ENCODE data around the gene CDKL2. TPM values are rescaled to one million over a fixed set of nuclear protein-coding genes. Genes with fewer than 3 reads are reported as not detected.

CDKL2 gene
- total RNA-seq (1 to 10 TPM in 3 of 4 donors, under 1 TPM in 1; 0.64 to 1.5 (median 1.2) TPM), polyA plus RNA-seq (0.43 TPM)
- long read RNA-seq, donor 1, partial matches to known transcripts: 2 of 2 reads
- long read RNA-seq, donor 1, other reads (novel, unspliced or antisense): 0 of 2 reads
- long read RNA-seq, donor 2: 0 reads
- long read RNA-seq, donor 3: 0 reads
- long read RNA-seq, donor 4, partial matches to known transcripts: 0 of 1 reads
- long read RNA-seq, donor 4, other reads (novel, unspliced or antisense): 1 of 1 reads

GRCh38 chr4:75630174-75630936, at the start of gene CDKL2:
TSS of gene CDKL2 (minus strand) at chr4:75630528. CDS start at chr4:75625988, 4,540 bp downstream.
- peak; percentile 88 to 94 (median 93) for DNase-seq
- Histone ChIP-seq H3K9me3 (ENCODE audit: control insufficient read depth, low read length) (no peaks in the 10 kb centered on the region), H3K4me3 (ENCODE audit: low read length) (peak within 1 kb of the TSS; percentile 33), H3K4me1 (ENCODE audit: control insufficient read depth, insufficient read depth, low read length) (peaks cover 4% of the 10 kb centered on the region), H3K27me3 (ENCODE audit: control insufficient read depth, insufficient read depth) (no peaks in the 10 kb centered on the region), H3K27ac (ENCODE audit: low read length) (no peak within 1 kb of the TSS)
- intact Hi-C loops (cut with DNase I): no loop called here
- ATAC-seq: peak; percentile 96 to 97
- 2% methylated on average over 57 of the region's 57 CpGs for WGBS

GRCh38 chr4:75678965-75679364, 48.6 kb upstream of the CDKL2 start:
- Histone ChIP-seq H3K27ac (ENCODE audit: low read length) (no peak overlapping the region), H3K9me3 (ENCODE audit: control insufficient read depth, low read length) (no peaks in the 10 kb centered on the region), H3K4me3 (ENCODE audit: low read length) (no peak overlapping the region), H3K4me1 (ENCODE audit: control insufficient read depth, insufficient read depth, low read length) (no peaks in the 10 kb centered on the region), H3K27me3 (ENCODE audit: control insufficient read depth, insufficient read depth) (no peaks in the 10 kb centered on the region)
- DNase-seq: no peak
- intact Hi-C loops (cut with DNase I): loop anchor here in 2 of 4 donors (10.0 kb wide), 1 partner anchor 46 kb away; the partner anchor contains the start of gene USO1 (in 2 of the 2)
- no peak for ATAC-seq

GRCh38 chr4:75678473-75678872, 48.1 kb upstream of the CDKL2 start:
- intact Hi-C loops (cut with DNase I): loop anchor here in 2 of 4 donors (10.0 kb wide), 1 partner anchor 46 kb away; the partner anchor contains the start of gene USO1 (in 2 of the 2)
- DNase-seq (no peak), ATAC-seq (no peak)
- no peaks in the 10 kb centered on the region for H3K4me1 ChIP-seq (ENCODE audit: control insufficient read depth, insufficient read depth, low read length)
- no peak overlapping the region for H3K27ac ChIP-seq (ENCODE audit: low read length)
- H3K9me3 ChIP-seq (ENCODE audit: control insufficient read depth, low read length): no peaks in the 10 kb centered on the region
- no peak overlapping the region for H3K4me3 ChIP-seq (ENCODE audit: low read length)
- no peaks in the 10 kb centered on the region for H3K27me3 ChIP-seq (ENCODE audit: control insufficient read depth, insufficient read depth)

- Histone ChIP-seq H3K4me3 (ENCODE audit: low read length) (no peak overlapping the region), H3K4me1 (ENCODE audit: control insufficient read depth, insufficient read depth, low read length) (no peaks in the 10 kb centered on the region), H3K27me3 (ENCODE audit: control insufficient read depth, insufficient read depth) (no peaks in the 10 kb centered on the region), H3K27ac (ENCODE audit: low read length) (no peak overlapping the region), H3K9me3 (ENCODE audit: control insufficient read depth, low read length) (no peaks in the 10 kb centered on the region)
- ATAC-seq (no peak), DNase-seq (no peak)
- intact Hi-C loops (cut with DNase I): loop anchor here in 2 of 4 donors (10.0 kb wide), 1 partner anchor 50 kb away; the partner anchor contains the start of gene USO1 (in 2 of the 2)
- 87% methylated on average over 11 of the region's 11 CpGs for WGBS
Measured at GRCh38 chr4:75675004-75675531, 44.7 kb upstream of the CDKL2 start.

- no peaks in the 10 kb centered on the region for H3K27me3 ChIP-seq (ENCODE audit: control insufficient read depth, insufficient read depth)
- intact Hi-C loops (cut with DNase I): loop anchor here in 3 of 4 donors (5.0 to 10.0 kb wide), 2 partner anchors 48 to 51 kb away; partner anchors contain the start of gene USO1 (in 3 of the 3)
Measured at GRCh38 chr4:75673959-75674328, 43.6 kb upstream of the CDKL2 start.

GRCh38 chr4:75673027-75673958, 43.0 kb upstream of the CDKL2 start, which contains the start of gene G3BP2:
TSS of gene G3BP2 (minus strand) at chr4:75673411. CDS start at chr4:75662025, 11,386 bp downstream.
- H3K27me3 ChIP-seq (ENCODE audit: control insufficient read depth, insufficient read depth): no peaks in the 10 kb centered on the region
- under 1% methylated on average over 83 of the region's 83 CpGs for WGBS
- no peaks in the 10 kb centered on the region for H3K4me1 ChIP-seq (ENCODE audit: control insufficient read depth, insufficient read depth, low read length)
- H3K9me3 ChIP-seq (ENCODE audit: control insufficient read depth, low read length): no peaks in the 10 kb centered on the region
- H3K4me3 ChIP-seq (ENCODE audit: low read length): peak within 1 kb of the TSS; percentile 65
- DNase-seq (peak; percentile 99), ATAC-seq (peak; percentile 100)
- intact Hi-C loops (cut with DNase I): loop anchor here in 3 of 4 donors (5.0 to 10.0 kb wide), 2 partner anchors 49 to 52 kb away; partner anchors contain the start of gene USO1 (in 3 of the 3)
- peak within 1 kb of the TSS; percentile 93 for H3K27ac ChIP-seq (ENCODE audit: low read length)

More at GRCh38 chr4:75673959-75674328, 43.6 kb upstream of the CDKL2 start:
- DNase-seq (no peak), ATAC-seq (no peak)
- H3K4me1 ChIP-seq (ENCODE audit: control insufficient read depth, insufficient read depth, low read length): no peaks in the 10 kb centered on the region
- peak overlapping the region; percentile 53 for H3K4me3 ChIP-seq (ENCODE audit: low read length)
- no peaks in the 10 kb centered on the region for H3K9me3 ChIP-seq (ENCODE audit: control insufficient read depth, low read length)
- H3K27ac ChIP-seq (ENCODE audit: low read length): peak overlapping the region; percentile 93
- WGBS: 20% methylated on average over 5 of the region's 5 CpGs

GRCh38 chr4:75672461-75673026, 42.2 kb upstream of the CDKL2 start:
- intact Hi-C loops (cut with DNase I): loop anchor here (1.0 to 10.0 kb wide), 3 partner anchors 50 to 52 kb away; partner anchors contain the start of gene USO1 (in 4 of the 4)
- no peaks in the 10 kb centered on the region for H3K4me1 ChIP-seq (ENCODE audit: control insufficient read depth, insufficient read depth, low read length)
- no peaks in the 10 kb centered on the region for H3K9me3 ChIP-seq (ENCODE audit: control insufficient read depth, low read length)
- no peaks in the 10 kb centered on the region for H3K27me3 ChIP-seq (ENCODE audit: control insufficient read depth, insufficient read depth)
- H3K4me3 ChIP-seq (ENCODE audit: low read length): peak overlapping the region; percentile 65
- WGBS: under 1% methylated on average over 44 of the region's 44 CpGs
- DNase-seq (peak; percentile 69 to 87 (median 85)), ATAC-seq (peak; percentile 42 to 50)
- H3K27ac ChIP-seq (ENCODE audit: low read length): peak overlapping the region; percentile 84

- H3K4me1 ChIP-seq (ENCODE audit: control insufficient read depth, insufficient read depth, low read length): no peaks in the 10 kb centered on the region
- intact Hi-C loops (cut with DNase I): loop anchor here (1.0 to 10.0 kb wide), 3 partner anchors 50 to 53 kb away; partner anchors contain the start of gene USO1 (in 4 of the 4)
- no peak for DNase-seq
- no peaks in the 10 kb centered on the region for H3K27me3 ChIP-seq (ENCODE audit: control insufficient read depth, insufficient read depth)
- H3K27ac ChIP-seq (ENCODE audit: low read length): peak overlapping the region; percentile 84
- H3K4me3 ChIP-seq (ENCODE audit: low read length): peak overlapping the region; percentile 65
- no peaks in the 10 kb centered on the region for H3K9me3 ChIP-seq (ENCODE audit: control insufficient read depth, low read length)
- WGBS: 8% methylated on average over 10 of the region's 10 CpGs
- ATAC-seq: no peak
Measured at GRCh38 chr4:75671802-75672421, 41.6 kb upstream of the CDKL2 start.

- Histone ChIP-seq H3K27me3 (ENCODE audit: control insufficient read depth, insufficient read depth) (no peaks in the 10 kb centered on the region), H3K9me3 (ENCODE audit: control insufficient read depth, low read length) (no peaks in the 10 kb centered on the region), H3K27ac (ENCODE audit: low read length) (no peak overlapping the region), H3K4me1 (ENCODE audit: control insufficient read depth, insufficient read depth, low read length) (no peaks in the 10 kb centered on the region), H3K4me3 (ENCODE audit: low read length) (no peak overlapping the region)
- no peak for ATAC-seq
- intact Hi-C loops (cut with DNase I): loop anchor here in 1 of 4 donors (5.0 kb wide), 1 partner anchor 119 kb away; no protein-coding TSS in a partner anchor
- no peak for DNase-seq
Measured at GRCh38 chr4:75668596-75668995, 38.3 kb upstream of the CDKL2 start.

Measured in right cardiac atrium (tissue), 5 donors.